NOMO-1 treated with DMSO at 0.1 percent for 48 hours (cell line): ENCODE data around the gene HPS6.
"Not testable (repeated sequence)": the region's sequence is repeated elsewhere in the genome, so short reads cannot be mapped to it uniquely, and the experiment has no call there.

Experiments used
- DNase-seq: peaks from one replicate; lab custom pipeline; 2025; ENCODE audit not compliant: unreplicated experiment; lab: John Stamatoyannopoulos, UW

The HPS6 gene

DNA sequence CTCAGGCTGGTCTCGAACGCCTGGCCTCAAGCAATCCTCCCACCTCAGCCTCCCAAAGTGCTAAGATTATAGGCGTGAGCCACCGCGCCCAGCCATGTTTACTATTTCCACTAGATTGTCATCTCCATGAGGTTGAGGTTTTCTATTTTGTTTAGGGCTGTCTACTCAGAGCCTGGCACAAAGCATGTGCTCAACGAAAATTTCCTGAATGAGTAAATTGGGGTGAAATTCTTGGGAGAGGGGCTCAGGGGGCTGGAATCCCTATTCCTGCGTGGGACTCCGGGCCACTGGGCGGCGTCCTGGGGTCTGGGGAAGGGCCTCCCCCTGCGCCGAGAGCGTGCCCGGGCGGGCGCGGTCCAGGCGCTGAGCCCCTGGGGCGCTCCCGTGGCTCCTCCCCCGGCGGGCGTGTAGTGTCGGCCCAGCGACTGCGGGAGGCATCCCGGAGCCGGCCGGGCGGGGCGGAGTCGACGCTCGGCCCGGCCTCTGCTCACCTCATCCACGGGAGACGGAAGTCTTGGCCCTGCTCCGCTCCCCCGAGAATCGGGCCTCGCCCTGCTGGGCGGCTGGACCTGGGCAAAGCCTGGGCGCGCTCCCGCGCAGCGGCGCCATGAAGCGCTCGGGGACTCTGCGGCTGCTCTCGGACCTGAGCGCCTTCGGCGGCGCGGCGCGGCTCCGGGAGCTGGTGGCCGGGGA is at the start of gene HPS6:
TSS of gene HPS6 (plus strand) at position 482 of the 693 bp plus-strand sequence. CDS start at position 608, 126 bp downstream.
- peak; percentile 93 for DNase-seq

DNA sequence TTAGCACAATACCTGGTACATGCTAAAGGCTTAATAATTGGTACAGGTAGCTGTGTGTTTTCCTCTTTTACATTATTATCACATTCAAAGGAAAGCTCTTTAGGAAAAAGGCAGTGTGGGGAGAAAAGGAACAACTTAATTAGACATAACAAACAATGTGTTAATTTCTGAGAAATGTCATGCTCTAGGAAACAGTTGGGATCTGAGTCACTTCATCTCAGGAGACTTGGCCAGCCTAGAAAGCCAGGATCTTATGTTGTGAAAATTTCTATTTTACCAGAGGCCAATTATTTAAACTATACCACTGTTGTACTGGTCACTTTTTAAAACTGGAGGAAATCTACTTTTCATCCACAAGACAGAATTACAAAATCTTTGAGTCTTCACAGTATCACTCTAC is 48.7 kb upstream of the HPS6 start:
- DNase-seq: no peak

DNA sequence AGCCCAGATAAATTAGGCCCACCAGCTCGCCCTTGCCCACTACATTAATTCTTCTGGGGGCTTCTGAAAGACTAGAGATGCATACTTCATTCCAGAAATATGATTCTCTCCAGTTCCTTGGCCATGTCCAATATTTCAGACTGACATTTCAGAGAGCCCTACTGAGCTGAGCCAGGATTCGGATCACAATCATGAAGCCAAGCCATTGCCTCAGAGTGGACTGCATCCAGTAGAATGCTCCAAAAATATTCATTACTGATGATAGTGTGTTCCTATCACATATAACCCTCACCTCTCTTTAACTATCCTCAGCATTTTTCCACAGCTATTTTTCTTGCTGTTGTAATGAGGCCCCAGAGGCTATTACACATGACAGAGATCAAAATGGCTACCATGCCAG is 47.9 kb upstream of the HPS6 start:
- DNase-seq: no peak

DNA sequence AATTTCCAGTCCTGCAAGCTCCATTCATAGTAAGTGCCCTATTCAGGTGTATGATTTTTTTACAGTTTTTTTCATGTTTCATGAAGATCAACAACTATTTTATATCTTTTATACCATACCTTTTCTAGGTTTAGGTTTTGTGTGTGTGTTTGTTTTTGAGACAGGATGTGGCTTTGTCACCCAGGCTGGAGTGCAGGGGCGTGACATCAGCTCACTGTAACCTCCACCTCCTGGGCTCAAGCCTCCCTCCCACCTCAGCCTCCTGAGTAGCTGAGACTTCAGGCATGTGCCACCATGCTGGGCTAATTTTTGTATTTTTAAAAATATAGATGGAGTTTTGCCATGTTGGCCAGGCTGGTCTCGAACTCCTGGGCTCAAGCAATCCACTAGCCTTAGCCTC is 44.2 kb upstream of the HPS6 start:
- DNase-seq: no peak

DNA sequence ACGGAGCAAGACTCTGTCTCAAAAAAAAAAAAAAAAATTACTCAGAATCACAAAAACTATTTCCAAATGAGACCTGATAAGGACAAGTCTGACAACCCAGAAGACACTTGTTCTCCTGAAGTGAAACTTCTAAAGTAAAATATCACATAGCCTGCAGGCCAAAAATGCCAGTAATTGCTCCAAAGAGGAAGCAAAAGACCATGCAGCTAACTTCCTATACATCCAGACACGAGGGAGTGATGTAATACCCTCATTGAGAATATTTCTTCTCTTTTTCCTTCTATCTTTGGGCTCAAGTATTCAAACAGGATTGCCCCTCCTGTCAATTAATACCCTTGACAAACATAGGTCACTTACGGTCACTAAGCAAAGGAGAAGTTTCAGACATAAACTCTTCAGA is 40.4 kb upstream of the HPS6 start:
- DNase-seq: peak; percentile 94

DNA sequence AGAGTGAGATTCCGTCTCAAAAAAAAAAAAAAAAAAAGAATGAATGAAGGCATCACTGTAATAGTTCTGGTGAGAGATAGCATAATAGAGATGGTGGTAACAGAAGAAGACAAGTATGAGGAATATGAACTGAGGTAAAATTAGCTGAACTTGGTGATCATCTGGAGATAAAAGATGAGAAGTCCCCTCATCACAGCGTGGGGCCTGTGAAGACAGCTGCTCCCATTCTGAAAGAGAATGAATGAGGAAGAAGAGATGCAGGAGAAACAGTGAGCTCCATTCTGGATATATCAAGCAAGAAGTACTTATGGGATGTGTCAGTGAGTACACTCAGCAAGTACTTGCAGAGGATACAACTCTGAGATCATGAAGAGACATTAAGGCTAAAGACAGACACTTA is 37.9 kb upstream of the HPS6 start:
- no peak for DNase-seq

DNA sequence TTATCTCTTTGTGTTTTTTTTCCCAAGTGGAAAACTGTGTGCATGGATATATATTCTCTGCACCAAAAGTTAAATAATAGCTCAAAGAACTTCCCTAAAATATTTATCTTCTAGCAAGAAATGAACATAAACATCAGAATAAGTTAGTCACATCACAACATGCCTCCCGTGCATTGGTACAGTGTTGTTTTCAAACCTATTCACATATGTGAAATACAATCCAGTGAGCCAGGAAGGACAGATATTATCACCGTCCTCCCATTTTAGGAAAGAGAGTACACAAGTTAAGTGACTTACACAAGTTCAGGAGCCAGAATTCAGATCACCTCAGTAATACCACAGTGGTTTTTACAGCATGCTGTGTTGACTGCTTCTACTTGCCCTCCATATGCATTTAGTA is 31.4 kb upstream of the HPS6 start:
- DNase-seq: no peak

DNA sequence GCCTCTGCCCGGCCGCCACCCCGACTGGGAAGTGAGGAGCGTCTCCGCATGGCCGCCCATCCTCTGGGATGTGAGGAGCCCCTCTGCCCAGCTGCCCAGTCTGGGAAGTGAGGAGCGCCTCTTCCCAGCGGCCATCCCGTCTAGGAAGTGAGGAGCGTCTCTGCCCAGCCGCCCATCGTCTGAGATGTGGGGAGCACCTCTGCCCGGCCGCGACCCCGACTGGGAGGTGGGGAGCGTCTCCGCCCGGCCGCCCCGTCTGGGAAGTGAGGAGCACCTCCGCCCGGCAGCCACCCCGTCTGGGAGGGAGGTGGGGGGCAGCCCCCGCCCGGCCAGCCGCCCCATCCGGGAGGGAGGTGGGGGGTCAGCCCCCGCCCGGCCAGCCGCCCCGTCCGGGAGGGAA is 29.3 kb upstream of the HPS6 start:
- not testable (repeated sequence) for DNase-seq

DNA sequence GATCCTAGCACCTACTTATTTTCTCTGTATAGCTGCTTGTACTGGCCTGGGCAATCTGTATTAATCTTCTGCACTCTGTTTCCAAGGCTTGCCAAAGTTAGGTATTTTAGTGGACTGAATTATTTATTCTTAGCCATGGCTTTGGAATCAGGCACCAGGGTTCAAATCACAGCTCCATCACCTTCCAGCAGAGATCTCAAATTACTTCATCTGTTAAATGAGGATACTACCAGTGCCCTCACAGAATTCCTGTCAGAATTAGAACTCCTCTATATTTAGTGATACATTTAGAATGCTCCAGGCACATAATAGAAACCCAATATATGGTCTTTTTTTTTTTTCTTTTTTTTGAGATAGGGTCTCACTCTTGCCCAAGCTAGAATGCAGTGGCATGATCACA is 26.7 kb upstream of the HPS6 start:
- no peak for DNase-seq

DNA sequence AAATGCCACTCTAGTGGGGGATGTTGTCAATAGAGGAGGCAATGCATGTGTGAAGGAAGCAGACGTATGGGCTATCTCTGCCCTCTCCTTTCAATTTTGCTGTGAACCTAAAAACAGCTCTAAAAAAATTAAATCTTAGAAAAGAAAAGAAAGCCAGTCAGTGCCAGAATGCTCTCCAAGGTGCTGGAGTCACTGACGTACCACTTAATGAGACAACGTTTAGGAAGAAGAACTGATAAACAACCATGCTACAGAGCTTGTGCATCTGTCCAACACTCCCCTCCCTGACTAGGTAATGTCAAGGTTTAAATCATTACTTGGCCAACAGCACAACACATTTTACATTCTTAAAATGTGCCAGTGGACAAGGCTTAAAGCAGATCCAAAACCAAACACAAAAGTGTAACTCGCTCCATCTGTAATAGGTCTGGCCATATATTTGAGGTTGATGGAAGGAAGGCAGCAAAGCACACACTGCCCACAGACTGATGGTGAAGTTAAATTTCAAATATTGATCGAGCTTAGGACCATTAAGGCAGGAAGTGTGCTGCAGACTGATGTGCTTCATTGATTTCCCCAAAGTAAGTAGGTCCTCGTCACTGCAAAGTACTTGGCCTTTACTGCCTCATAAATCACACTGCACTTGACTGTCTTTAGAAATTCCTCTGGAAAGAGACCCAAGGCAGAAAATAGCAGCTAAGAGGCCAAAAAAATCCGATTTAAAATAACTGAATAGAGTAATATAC is 24.7 kb upstream of the HPS6 start:
- DNase-seq: no peak

DNA sequence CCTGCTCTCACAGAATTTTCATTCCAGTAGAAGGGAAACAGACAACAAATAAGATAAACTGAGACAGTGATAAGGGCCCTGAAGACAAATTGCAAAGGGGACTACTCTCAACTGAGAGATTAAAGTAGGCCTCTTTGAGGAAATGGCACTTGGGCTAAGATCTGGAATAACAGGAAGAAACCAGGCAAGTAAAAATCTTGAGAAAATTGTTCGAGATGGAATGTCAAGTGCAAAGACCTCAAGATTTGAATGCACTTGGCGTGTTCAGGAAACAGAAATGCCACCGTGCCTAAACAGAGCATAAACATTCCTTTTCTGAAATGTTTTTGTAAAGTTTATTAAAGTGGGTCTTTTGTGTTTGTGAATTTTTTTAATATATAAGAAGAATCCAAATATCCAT is 19.9 kb upstream of the HPS6 start:
- DNase-seq: no peak

DNA sequence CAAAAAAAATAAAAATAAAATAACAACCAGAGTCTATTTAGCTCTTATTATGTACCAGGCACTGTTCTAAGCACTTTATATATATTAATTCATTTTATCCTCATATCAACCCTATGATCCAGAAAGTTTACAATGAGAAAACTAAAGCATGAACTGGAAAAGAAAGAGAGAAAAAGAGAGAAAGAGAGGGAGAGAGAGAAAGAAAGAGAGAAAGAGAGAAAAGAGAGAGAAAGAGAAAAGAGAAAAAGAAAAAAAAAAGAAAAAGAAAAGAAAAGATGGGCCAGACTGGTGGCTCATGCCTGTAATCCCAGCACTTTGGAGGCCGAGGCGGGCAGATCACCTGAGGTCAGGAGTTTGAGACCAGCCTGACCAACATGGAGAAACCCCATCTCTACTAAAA is 19.1 kb upstream of the HPS6 start:
- no peak for DNase-seq

DNA sequence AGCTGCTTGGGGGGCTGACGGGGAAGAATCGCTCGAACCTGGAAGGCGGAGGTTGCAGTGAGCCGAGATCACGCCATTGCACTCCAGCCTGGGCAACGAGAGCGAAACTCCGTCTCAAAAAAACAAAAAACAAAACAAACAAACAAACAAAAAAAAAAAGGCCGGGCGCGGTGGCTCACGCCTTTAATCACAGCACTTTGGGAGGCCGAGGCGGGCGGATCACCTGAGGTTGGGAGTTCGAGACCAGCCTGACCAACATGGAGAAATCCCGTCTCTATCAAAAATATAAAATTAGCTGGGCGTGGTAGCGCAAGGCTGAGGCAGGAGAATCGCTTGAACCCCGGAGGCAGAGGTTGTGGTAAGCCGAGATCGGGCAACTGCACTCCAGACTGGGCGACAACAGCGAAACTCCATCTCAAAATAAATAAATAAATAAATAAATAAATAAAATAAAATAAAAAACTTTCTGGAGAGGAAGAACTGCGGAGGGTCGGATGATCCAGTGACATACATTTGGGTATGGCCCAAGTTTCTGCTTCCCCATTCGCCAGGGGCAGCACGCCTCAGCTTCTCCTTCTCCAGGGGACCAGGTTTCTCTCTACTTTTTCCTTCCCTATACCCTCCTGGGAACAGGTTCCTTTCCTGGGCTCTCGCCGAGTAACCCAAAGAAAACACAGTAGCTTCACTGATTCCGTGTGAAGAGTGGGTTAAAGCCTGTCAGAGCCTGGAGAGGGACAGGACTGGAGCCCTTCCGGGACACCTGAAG is 10.1 kb upstream of the HPS6 start:
- DNase-seq: peak; percentile 46

DNA sequence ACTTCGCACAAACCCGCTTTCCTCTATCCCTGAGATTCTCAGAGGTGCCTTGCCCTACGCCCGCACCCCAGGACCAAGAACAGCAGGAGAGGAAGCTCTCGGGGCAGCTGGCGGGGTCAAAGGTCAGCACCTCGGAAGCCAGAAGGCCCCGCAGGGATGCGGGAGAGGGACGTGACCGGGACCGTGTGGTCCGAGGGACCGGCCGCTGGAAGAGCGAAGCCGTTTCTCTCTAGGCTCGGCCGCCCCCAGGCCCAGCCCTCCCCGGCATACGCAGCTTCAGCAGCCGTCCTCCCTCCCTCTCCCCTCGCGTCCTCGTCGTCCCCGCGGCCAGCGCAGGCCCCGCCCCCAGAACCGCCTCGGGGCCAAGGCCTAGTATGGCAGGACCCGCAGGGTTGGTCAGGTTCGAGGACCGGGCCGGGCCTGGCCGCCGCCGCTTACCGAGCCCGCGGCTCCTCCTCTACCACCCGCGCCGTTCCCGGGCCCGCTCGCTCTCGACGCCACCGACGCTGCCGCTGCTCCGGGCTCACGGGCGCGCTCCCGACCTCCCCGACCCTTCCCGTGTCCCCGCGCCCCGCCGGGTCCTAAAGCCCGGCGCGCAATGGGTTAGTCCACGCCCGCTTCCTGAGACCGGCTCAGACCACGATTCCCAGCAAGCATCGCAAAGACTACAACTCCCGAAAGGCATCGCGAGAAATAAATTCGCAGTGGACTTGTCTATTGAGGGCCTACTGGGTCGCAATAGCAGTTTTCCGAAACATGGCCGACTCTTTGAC is 9.3 kb upstream of the HPS6 start, which contains the start of gene ARMH3:
TSS of gene ARMH3 (minus strand) at position 527 of the 773 bp plus-strand sequence. CDS start 16,059 bp downstream, outside the sequence.
- peak; percentile 96 for DNase-seq

DNA sequence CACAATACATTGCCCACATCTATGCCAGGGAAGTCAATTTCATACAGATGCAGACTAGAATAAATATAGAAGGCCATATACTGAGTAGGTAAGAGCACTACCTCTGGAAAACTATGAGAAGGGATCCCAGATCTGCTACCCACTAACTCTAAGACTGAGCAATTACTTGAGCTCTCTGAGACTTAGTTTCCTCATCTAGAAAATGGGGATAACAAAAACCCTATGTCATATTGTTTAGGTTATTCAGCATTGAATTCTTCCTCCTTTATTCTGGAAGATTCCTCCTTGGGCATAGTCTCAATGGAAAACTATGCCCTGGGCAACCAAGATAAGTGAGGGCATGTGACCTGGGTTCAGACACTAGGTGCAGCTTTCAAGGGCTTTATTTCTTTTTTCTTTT is 5.2 kb upstream of the HPS6 start:
- no peak for DNase-seq

DNA sequence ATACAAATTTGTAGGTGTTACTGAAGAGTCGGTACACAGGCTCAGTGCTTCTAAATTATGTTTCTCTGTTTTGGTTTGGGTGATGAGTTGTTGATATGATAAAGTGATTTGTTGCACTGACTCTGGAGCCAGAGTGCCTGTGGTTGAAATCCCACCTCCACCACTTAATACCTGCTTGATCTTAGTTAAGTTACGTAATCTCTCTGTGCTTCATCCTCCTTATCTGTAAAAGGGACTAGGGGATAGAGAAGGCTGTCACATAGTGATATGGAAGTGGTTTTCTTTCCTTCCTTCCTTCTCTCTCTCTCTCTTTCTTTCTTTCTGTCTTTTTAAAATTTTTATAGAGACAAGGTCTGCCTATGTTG is 664 bp upstream of the HPS6 start:
- no peak for DNase-seq

DNA sequence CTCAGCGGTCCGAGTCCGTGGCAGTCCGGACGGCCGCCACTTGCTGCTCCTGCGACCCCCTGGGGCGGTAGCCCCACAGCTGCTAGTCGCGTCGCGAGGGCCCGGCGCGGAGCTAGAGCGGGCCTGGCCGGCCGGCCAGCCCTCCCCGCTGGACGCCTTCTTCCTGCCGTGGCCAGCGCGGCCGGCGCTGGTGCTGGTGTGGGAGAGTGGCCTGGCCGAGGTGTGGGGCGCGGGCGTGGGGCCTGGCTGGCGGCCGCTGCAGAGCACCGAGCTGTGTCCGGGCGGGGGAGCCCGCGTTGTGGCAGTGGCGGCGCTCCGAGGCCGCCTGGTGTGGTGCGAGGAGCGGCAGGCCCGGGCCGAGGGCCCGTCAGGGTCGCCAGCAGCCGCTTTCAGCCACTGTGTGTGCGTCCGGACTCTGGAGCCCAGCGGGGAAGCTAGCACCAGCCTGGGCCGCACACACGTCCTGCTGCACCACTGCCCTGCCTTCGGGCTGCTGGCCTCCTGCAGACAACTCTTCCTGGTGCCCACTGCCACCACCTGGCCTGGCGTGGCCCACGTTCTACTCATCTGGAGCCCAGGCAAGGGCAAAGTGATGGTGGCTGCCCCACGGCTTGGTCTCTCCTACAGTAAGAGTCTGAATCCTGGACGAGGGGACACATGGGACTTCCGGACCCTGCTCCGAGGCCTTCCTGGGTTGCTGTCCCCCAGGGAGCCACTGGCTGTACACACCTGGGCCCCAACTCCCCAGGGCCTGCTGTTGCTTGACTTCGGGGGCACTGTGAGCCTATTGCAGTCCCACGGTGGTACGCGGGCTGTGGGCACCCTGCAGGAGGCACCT is 631 bp downstream of the HPS6 start:
- DNase-seq: no peak

DNA sequence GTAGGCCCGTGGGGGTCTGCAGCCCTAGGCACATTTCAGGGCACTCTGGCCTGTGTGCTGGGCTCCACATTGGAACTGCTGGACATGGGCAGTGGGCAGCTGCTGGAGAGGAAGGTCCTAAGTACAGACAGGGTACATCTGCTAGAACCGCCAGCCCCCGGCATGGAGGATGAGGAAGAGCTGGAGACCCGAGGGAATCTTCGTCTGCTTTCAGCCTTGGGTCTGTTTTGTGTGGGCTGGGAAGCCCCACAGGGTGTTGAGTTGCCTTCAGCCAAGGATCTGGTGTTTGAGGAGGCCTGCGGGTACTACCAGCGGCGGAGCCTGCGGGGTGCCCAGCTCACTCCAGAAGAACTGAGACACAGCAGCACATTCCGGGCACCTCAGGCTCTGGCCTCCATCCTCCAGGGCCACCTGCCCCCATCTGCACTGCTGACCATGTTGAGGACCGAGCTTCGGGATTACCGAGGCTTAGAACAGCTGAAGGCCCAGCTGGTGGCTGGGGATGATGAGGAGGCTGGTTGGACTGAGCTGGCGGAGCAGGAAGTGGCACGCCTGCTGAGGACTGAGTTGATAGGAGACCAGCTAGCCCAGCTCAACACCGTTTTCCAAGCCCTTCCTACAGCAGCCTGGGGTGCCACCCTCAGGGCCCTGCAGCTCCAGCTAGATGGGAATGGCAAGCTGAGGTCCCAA is 1.4 kb downstream of the HPS6 start:
- DNase-seq: no peak

DNA sequence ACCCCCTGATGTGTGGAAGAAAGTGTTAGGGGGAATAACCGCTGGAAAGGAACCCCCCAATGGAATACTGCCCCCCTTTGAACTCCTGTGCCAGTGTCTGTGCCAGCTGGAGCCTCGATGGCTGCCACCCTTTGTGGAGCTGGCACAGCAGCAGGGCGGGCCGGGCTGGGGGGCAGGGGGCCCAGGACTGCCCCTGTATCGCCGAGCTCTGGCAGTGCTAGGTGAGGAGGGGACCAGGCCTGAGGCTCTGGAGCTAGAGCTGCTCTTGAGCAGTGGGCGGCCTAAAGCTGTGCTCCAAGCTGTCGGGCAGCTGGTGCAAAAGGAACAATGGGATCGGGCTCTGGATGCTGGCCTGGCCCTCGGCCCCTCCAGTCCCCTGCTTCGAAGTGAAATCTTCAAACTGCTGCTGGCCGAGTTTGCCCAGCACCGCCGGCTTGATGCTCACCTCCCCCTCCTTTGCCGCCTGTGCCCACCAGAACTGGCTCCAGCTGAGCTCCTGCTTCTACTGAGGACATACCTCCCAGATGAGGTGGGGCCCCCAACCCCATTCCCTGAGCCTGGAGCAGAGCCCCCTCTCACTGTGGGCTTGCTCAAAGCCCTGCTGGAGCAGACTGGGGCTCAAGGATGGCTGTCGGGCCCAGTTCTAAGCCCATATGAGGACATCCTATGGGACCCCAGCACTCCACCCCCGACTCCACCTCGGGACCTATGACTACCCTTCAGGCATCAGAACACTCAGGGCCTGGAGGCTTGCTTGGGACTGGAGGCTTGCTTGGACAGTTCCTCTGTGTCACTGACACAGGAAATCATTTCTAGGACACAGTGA is 2.2 kb downstream of the HPS6 start:
- no peak for DNase-seq
